PC-9 (cell line): ENCODE measurements around the gene SCAMP1. TPM values are rescaled to one million over a fixed set of nuclear protein-coding genes. Genes with fewer than 3 reads are reported as not detected.
A peak's percentile ranks its signal among the peaks of the same experiment; 100 is the strongest.

ENCODE experiments used
- BruUV-seq: library from RNA; stranded (reverse); fragments of 400-500 nt; replicated peaks from 2 replicates; lab custom pipeline; 2021; lab: Mats Ljungman, UMichigan
- CTCF ChIA-PET: fragments of 300-600 bp; sonication (Branson Sonifier 250); formaldehyde crosslinking; loops from one replicate; lab custom pipeline; 2022; ENCODE audit warnings: antibody characterized with exemption; lab: Charles Lee
- POLR2A ChIA-PET: fragments of 300-600 bp; sonication (Branson Sonifier 250); formaldehyde crosslinking; loops from one replicate; lab custom pipeline; 2022; ENCODE audit warnings: antibody characterized with exemption; ENCODE audit not compliant: unreplicated experiment; lab: Charles Lee
- DNase-seq, 2 experiments: peaks; one replicate each; pipeline versions ENCODE4 v3.0.0 to v3.0.0-alpha.2; 2015 to 2022; ENCODE audit warnings: mixed read lengths in 1 of 2
- H2AFZ ChIP-seq: fragments of 200-600 bp; sonication (generic); 2 replicates; pipeline ENCODE4 v1.8.1; 2017; ENCODE audit warnings: antibody characterized with exemption
- H3F3A ChIP-seq: fragments of 200-600 bp; sonication (generic); 2 replicates; pipeline ENCODE4 v1.8.1; 2017; ENCODE audit warnings: antibody characterized with exemption, mild to moderate bottlenecking, low read depth; ENCODE audit not compliant: insufficient read depth
- H3K27ac ChIP-seq: fragments of 200-600 bp; sonication (generic); 2 replicates; pipeline ENCODE4 v1.6.1; 2016; ENCODE audit warnings: mixed run types
- H3K27me3 ChIP-seq: fragments of 200-600 bp; sonication (generic); 2 replicates; pipeline ENCODE4 v1.6.1; 2016; ENCODE audit warnings: low read depth, mixed run types; ENCODE audit not compliant: insufficient read depth
- H3K36me3 ChIP-seq: fragments of 200-600 bp; sonication (generic); 2 replicates; pipeline ENCODE4 v1.6.1; 2016; ENCODE audit warnings: low read depth, mixed run types
- H3K4me1 ChIP-seq: fragments of 200-600 bp; sonication (generic); replicated peaks from 2 replicates; pipeline ENCODE4 v1.6.1; 2016; ENCODE audit warnings: mixed run types; ENCODE audit not compliant: insufficient read depth
- H3K4me2 ChIP-seq: fragments of 200-600 bp; sonication (generic); 2 replicates; pipeline ENCODE4 v1.6.1; 2017; ENCODE audit warnings: mixed run types
- H3K4me3 ChIP-seq: fragments of 200-600 bp; sonication (generic); 2 replicates; pipeline ENCODE4 v1.6.1; 2016; ENCODE audit warnings: mixed run types
- H3K79me2 ChIP-seq: fragments of 200-600 bp; sonication (generic); 2 replicates; pipeline ENCODE4 v1.6.1; 2017; ENCODE audit warnings: low read depth, mixed run types
- H3K9me2 ChIP-seq: fragments of 200-600 bp; sonication (generic); 2 replicates; pipeline ENCODE4 v1.8.1; 2017; ENCODE audit warnings: mild to moderate bottlenecking; ENCODE audit not compliant: insufficient read depth
- H3K9me3 ChIP-seq: fragments of 200-600 bp; sonication (generic); 2 replicates; pipeline ENCODE4 v1.8.1; 2016; ENCODE audit warnings: low read depth; ENCODE audit not compliant: insufficient read depth
- H4K20me1 ChIP-seq: fragments of 200-600 bp; sonication (generic); 2 replicates; pipeline ENCODE4 v1.8.1; 2017; ENCODE audit not compliant: insufficient read depth
- CTCF ChIP-seq: fragments of 200-600 bp; sonication (generic); conservative IDR thresholded peaks from 2 replicates; pipeline ENCODE4 v1.6.1; 2017; ENCODE audit warnings: mixed run types, antibody characterized with exemption, mild to moderate bottlenecking, moderate library complexity
- EZH2 ChIP-seq: fragments of 200-600 bp; sonication (generic); IDR thresholded peaks from 2 replicates; pipeline ENCODE4 v1.8.0; 2017; ENCODE audit warnings: antibody characterized with exemption, low read depth
- intact Hi-C: fragments of 100-400 bp; cut with micrococcal nuclease; formaldehyde crosslinking; loops from one replicate; pipeline ENCODE4 v1.10.0; 2022; ENCODE audit not compliant: unreplicated experiment
- total RNA-seq: library from RNA; stranded (reverse); gene quantifications from 2 replicates; pipeline ENCODE4 v1.2.3, GENCODE V29; 2021

Gene SCAMP1
- total RNA-seq, 1 experiment from 2014 or later: 38.7 TPM

GRCh38 chr5:78506261-78507024 lies 146.0 kb downstream of the SCAMP1 start:
- no peaks in the 10 kb centered on the region for H3K9me3 ChIP-seq
- H3K27me3 ChIP-seq: no peaks in the 10 kb centered on the region
- H3K27ac ChIP-seq: peak overlapping the region; percentile 98
- CTCF ChIA-PET: interaction anchor here (0.9 kb wide), 1 partner anchor 20 kb away, joined by 10 read pairs; no protein-coding TSS in a partner anchor
- BruUV-seq: no TSS peak
- no peak overlapping the region for H2AFZ ChIP-seq
- no peaks in the 10 kb centered on the region for H3K9me2 ChIP-seq
- H3K4me1 ChIP-seq: peaks cover 78% of the 10 kb centered on the region
- H3F3A ChIP-seq: peaks cover 33% of the 10 kb centered on the region
- no peaks in the 10 kb centered on the region for H4K20me1 ChIP-seq
- peak overlapping the region; percentile 24; the same call in 1 of the 2 replicates for H3K4me3 ChIP-seq
- POLR2A ChIA-PET: no interaction called here
- peaks cover 67% of the 10 kb centered on the region for H3K79me2 ChIP-seq
- TF ChIP-seq CTCF (no peak), EZH2 (no peak)
- H3K36me3 ChIP-seq: no peaks in the 10 kb centered on the region
- DNase-seq: no peak
- intact Hi-C loops: loop anchor here (5.0 to 10.0 kb wide), 2 partner anchors 88 to 141 kb away; partner anchors contain the start of gene LHFPL2
- H3K4me2 ChIP-seq: peak overlapping the region; percentile 75

- no peak for DNase-seq
- H3K4me3 ChIP-seq: no peak overlapping the region
- no peak overlapping the region for H2AFZ ChIP-seq
- no TSS peak for BruUV-seq
- H4K20me1 ChIP-seq: no peaks in the 10 kb centered on the region
- H3K9me2 ChIP-seq: no peaks in the 10 kb centered on the region
- peak overlapping the region; percentile 75 for H3K4me2 ChIP-seq
- no peaks in the 10 kb centered on the region for H3K36me3 ChIP-seq
- peak overlapping the region; percentile 98 for H3K27ac ChIP-seq
- peaks cover 73% of the 10 kb centered on the region for H3K4me1 ChIP-seq
- TF ChIP-seq CTCF: no peak
- no peak for TF ChIP-seq EZH2
- H3K27me3 ChIP-seq: no peaks in the 10 kb centered on the region
- peaks cover 33% of the 10 kb centered on the region for H3F3A ChIP-seq
- ChIA-PET CTCF (no interaction called here), POLR2A (interaction anchor here (0.6 kb wide), 1 partner anchor 1085 kb away, joined by 3 read pairs; no protein-coding TSS in a partner anchor)
- H3K79me2 ChIP-seq: peaks cover 58% of the 10 kb centered on the region
- intact Hi-C loops: loop anchor here (5.0 to 10.0 kb wide), 2 partner anchors 87 to 140 kb away; partner anchors contain the start of gene LHFPL2
- no peaks in the 10 kb centered on the region for H3K9me3 ChIP-seq
Observed at GRCh38 chr5:78507531-78507930, 147.1 kb downstream of the SCAMP1 start.

GRCh38 chr5:78508186-78508765 lies 147.9 kb downstream of the SCAMP1 start:
- DNase-seq: peak; percentile 31 to 73
- Histone ChIP-seq H3F3A (peaks cover 33% of the 10 kb centered on the region), H3K79me2 (peaks cover 51% of the 10 kb centered on the region), H3K9me2 (no peaks in the 10 kb centered on the region), H3K4me1 (peaks cover 69% of the 10 kb centered on the region), H3K4me2 (peak overlapping the region; percentile 75), H2AFZ (no peak overlapping the region), H3K4me3 (peak overlapping the region; percentile 45; the same call in 1 of the 2 replicates), H3K27ac (peak overlapping the region; percentile 98), H3K36me3 (no peaks in the 10 kb centered on the region), H3K27me3 (no peaks in the 10 kb centered on the region), H3K9me3 (no peaks in the 10 kb centered on the region), H4K20me1 (no peaks in the 10 kb centered on the region)
- ChIA-PET CTCF (no interaction called here), POLR2A (interaction anchor here (0.5 to 0.6 kb wide), 6 partner anchors 12 to 1086 kb away, joined by 3 to 7 read pairs (median 6); no protein-coding TSS in a partner anchor)
- no TSS peak for BruUV-seq
- TF ChIP-seq EZH2 (no peak), CTCF (no peak)
- intact Hi-C loops: loop anchor here (5.0 to 10.0 kb wide), 2 partner anchors 87 to 139 kb away; partner anchors contain the start of gene LHFPL2
